PC-3 (cell line): Measurements from ENCODE around the gene TAF9B. TPM values are rescaled to one million over a fixed set of nuclear protein-coding genes. Genes with fewer than 3 reads are reported as not detected.
A peak's percentile ranks its signal among the peaks of the same experiment; 100 is the strongest.
"Not testable (repeated sequence)": the region's sequence is repeated elsewhere in the genome, so short reads cannot be mapped to it uniquely, and the experiment has no call there.

Experiments
- ATAC-seq: fragments of 200-7000 bp; cut with Tn5 transposase; 2 replicates; pipeline ENCODE4 v1.9.1; 2020; ENCODE audit warnings: mild to moderate bottlenecking, moderate library complexity
- BruUV-seq: library from RNA; stranded (reverse); fragments of 400-500 nt; replicated peaks from 2 replicates; lab custom pipeline; 2021; lab: Mats Ljungman, UMichigan
- CTCF ChIA-PET: fragments of 300-600 bp; sonication (Branson Sonifier 250); formaldehyde crosslinking; loops from one replicate; lab custom pipeline; 2022; ENCODE audit warnings: antibody characterized with exemption; lab: Charles Lee
- POLR2A ChIA-PET: fragments of 300-600 bp; sonication (Branson Sonifier 250); formaldehyde crosslinking; loops from one replicate; lab custom pipeline; 2022; ENCODE audit warnings: antibody characterized with exemption; ENCODE audit not compliant: unreplicated experiment; lab: Charles Lee
- DNase-seq: peaks from one replicate; pipeline ENCODE4 v3.0.0-alpha.2; 2015
- H2AFZ ChIP-seq: fragments of 300-600 bp; sonication (generic); 2 replicates; pipeline ENCODE4 v1.6.0; 2016; ENCODE audit warnings: antibody characterized with exemption, low read length
- H3F3A ChIP-seq: fragments of 300-600 bp; sonication (generic); one replicate; pipeline ENCODE4 v1.6.0; 2017; ENCODE audit warnings: antibody characterized with exemption, low read length, control low read depth, mild to moderate bottlenecking; ENCODE audit not compliant: unreplicated experiment
- H3K27ac ChIP-seq: fragments of 300-600 bp; sonication (generic); 2 replicates; pipeline ENCODE4 v1.5.1; 2016; ENCODE audit warnings: mild to moderate bottlenecking, low read length
- H3K27me3 ChIP-seq: fragments of 300-600 bp; sonication (generic); 2 replicates; pipeline ENCODE4 v1.6.1; 2016; ENCODE audit warnings: low read length, mixed read lengths
- H3K36me3 ChIP-seq: fragments of 300-600 bp; sonication (generic); 2 replicates; pipeline ENCODE4 v1.6.1; 2016; ENCODE audit warnings: low read depth, mixed run types, low read length, mixed read lengths
- H3K4me1 ChIP-seq: fragments of 300-600 bp; sonication (generic); 2 replicates; pipeline ENCODE4 v1.5.1; 2016; ENCODE audit warnings: low read length; ENCODE audit not compliant: insufficient read depth
- H3K4me2 ChIP-seq: fragments of 300-600 bp; sonication (generic); 2 replicates; pipeline ENCODE4 v1.6.0; 2016; ENCODE audit warnings: low read length
- H3K4me3 ChIP-seq: fragments of 300-600 bp; sonication (generic); 2 replicates; pipeline ENCODE4 v1.5.1; 2016; ENCODE audit warnings: mild to moderate bottlenecking, low read length, mixed read lengths
- H3K79me2 ChIP-seq: fragments of 300-600 bp; sonication (generic); 2 replicates; pipeline ENCODE4 v1.6.1; 2017; ENCODE audit warnings: low read length, mixed read lengths
- H3K9ac ChIP-seq: fragments of 300-600 bp; sonication (generic); 2 replicates; pipeline ENCODE4 v1.6.0; 2016; ENCODE audit warnings: mild to moderate bottlenecking, low read length
- H3K9me2 ChIP-seq: fragments of 300-600 bp; sonication (generic); replicated peaks from 2 replicates; pipeline ENCODE4 v1.6.1; 2016; ENCODE audit warnings: mixed run types, low read length, mixed read lengths
- H3K9me3 ChIP-seq: fragments of 300-600 bp; sonication (generic); 2 replicates; pipeline ENCODE4 v1.6.1; 2016; ENCODE audit warnings: low read length, mixed read lengths
- H4K20me1 ChIP-seq: fragments of 300-600 bp; sonication (generic); 2 replicates; pipeline ENCODE4 v1.6.1; 2016; ENCODE audit warnings: low read length, mixed read lengths
- EZH2 ChIP-seq: fragments of 300-600 bp; sonication (generic); IDR thresholded peaks from one replicate; pipeline ENCODE4 v1.6.1; 2017; ENCODE audit warnings: antibody characterized with exemption, mild to moderate bottlenecking, low read length; ENCODE audit not compliant: unreplicated experiment
- EZH2phosphoT487 ChIP-seq: fragments of 300-600 bp; sonication (generic); IDR thresholded peaks from 2 replicates; pipeline ENCODE4 v1.6.1; 2018; ENCODE audit warnings: mild to moderate bottlenecking, antibody characterized with exemption, low read length, borderline replicate concordance
- intact Hi-C: fragments of 100-400 bp; cut with micrococcal nuclease; formaldehyde crosslinking; loops from 2 replicates; pipeline ENCODE4 v1.9.0; 2023
- total RNA-seq: library from RNA; depleted of rRNA; stranded (reverse); fragments of >200 nt; gene quantifications from 2 replicates; pipeline ENCODE4 v1.2.3, GENCODE V29; 2014
- TF ChIP-seq, protein P1 (sequence below): fragments of 300-600 bp; sonication (generic); conservative IDR thresholded peaks from 2 replicates; pipeline ENCODE4 v1.5.1; 2017; ENCODE audit warnings: antibody characterized with exemption, low read depth, mild to moderate bottlenecking, low read length

TAF9B gene
- total RNA-seq, 1 experiment from 2014 or later: 26.1 TPM

DNA sequence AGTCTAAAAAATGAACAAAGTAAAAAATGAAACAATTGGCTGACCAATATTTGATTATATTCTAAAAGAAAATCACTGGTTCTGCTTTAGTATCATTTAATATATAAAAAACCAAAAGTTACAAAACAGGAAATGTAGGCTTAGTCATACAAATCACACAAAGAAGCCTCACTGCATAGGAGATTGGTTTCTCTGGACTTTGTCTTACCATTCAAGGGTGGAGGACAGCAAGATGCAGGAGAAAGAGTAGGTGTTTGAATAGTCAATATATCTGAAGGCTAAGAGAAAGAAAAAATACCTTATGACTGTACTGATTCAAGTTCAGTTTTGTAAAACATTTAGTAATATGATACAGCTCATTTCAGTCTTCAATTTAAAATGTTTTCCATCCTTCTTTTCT, 28.6 kb upstream of the TAF9B start:
- ChIA-PET POLR2A (no interaction called here), CTCF (no interaction called here)
- no peaks in the 10 kb centered on the region for H3F3A ChIP-seq
- no peaks in the 10 kb centered on the region for H3K36me3 ChIP-seq
- H3K27ac ChIP-seq: no peak overlapping the region
- no peaks in the 10 kb centered on the region for H3K9me3 ChIP-seq
- DNase-seq (peak; percentile 63), ATAC-seq (peak; percentile 79)
- no peaks in the 10 kb centered on the region for H3K27me3 ChIP-seq
- no peaks in the 10 kb centered on the region for H4K20me1 ChIP-seq
- BruUV-seq: no TSS peak
- TF ChIP-seq EZH2phosphoT487 (no peak), EZH2 (no peak)
- TF ChIP-seq, protein P1, sequence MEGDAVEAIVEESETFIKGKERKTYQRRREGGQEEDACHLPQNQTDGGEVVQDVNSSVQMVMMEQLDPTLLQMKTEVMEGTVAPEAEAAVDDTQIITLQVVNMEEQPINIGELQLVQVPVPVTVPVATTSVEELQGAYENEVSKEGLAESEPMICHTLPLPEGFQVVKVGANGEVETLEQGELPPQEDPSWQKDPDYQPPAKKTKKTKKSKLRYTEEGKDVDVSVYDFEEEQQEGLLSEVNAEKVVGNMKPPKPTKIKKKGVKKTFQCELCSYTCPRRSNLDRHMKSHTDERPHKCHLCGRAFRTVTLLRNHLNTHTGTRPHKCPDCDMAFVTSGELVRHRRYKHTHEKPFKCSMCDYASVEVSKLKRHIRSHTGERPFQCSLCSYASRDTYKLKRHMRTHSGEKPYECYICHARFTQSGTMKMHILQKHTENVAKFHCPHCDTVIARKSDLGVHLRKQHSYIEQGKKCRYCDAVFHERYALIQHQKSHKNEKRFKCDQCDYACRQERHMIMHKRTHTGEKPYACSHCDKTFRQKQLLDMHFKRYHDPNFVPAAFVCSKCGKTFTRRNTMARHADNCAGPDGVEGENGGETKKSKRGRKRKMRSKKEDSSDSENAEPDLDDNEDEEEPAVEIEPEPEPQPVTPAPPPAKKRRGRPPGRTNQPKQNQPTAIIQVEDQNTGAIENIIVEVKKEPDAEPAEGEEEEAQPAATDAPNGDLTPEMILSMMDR: no peak
- peak overlapping the region; percentile 18 for H3K4me2 ChIP-seq
- intact Hi-C loops: no loop called here
- no peaks in the 10 kb centered on the region for H3K79me2 ChIP-seq
- no peak overlapping the region for H3K4me3 ChIP-seq
- no peaks in the 10 kb centered on the region for H3K9me2 ChIP-seq
- H3K9ac ChIP-seq: no peak overlapping the region
- H2AFZ ChIP-seq: no peak overlapping the region
- H3K4me1 ChIP-seq: peaks cover 9% of the 10 kb centered on the region; the same call in 1 of the 2 replicates

- POLR2A ChIA-PET: no interaction called here
- Histone ChIP-seq H3K4me2 (no peak overlapping the region), H4K20me1 (no peaks in the 10 kb centered on the region), H3K4me1 (peaks cover 9% of the 10 kb centered on the region; the same call in 1 of the 2 replicates), H3K9me3 (no peaks in the 10 kb centered on the region), H3F3A (no peaks in the 10 kb centered on the region), H3K27ac (no peak overlapping the region), H3K9me2 (no peaks in the 10 kb centered on the region), H2AFZ (no peak overlapping the region), H3K4me3 (no peak overlapping the region), H3K27me3 (no peaks in the 10 kb centered on the region), H3K36me3 (no peaks in the 10 kb centered on the region), H3K79me2 (no peaks in the 10 kb centered on the region), H3K9ac (no peak overlapping the region)
- intact Hi-C loops: no loop called here
- no TSS peak for BruUV-seq
- peak; percentile 62 for DNase-seq
- CTCF ChIA-PET: interaction anchor here (0.6 to 0.7 kb wide), 2 partner anchors 34 to 214 kb away, joined by 3 read pairs; no protein-coding TSS in a partner anchor
- TF ChIP-seq EZH2phosphoT487 (no peak), EZH2 (no peak)
- TF ChIP-seq, protein P1: no peak
- ATAC-seq: peak; percentile 58; the same call in 1 of the 2 replicates
Observed at GRCh38 chrX:78165425-78165824, 26.0 kb upstream of the TAF9B start.

DNA sequence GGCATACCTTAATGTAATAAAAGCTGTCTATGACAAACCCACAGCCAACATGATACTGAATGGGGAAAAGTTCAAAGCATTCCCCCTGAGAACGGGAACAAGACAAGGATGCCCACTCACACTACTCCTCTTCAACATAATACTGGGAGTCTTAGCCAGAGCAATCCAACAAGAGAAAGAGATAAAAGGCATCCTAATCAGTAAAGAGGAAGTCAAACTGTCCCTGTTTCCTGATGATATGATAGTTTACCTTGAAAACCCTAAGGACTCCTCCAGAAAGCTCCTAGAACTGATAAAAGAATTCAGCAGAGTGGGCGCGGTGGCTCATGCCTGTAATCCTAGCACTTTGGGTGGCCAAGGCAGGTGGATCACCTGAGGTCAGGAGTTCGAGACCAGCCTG, 23.7 kb upstream of the TAF9B start:
- H3K27me3 ChIP-seq, H3K79me2 ChIP-seq, intact Hi-C loops, H3K9me2 ChIP-seq, POLR2A ChIA-PET, BruUV-seq, H2AFZ ChIP-seq, H3K4me3 ChIP-seq, H3F3A ChIP-seq, H3K9me3 ChIP-seq, DNase-seq, CTCF ChIA-PET, ATAC-seq, H3K36me3 ChIP-seq, H4K20me1 ChIP-seq, H3K4me2 ChIP-seq, H3K9ac ChIP-seq, H3K4me1 ChIP-seq, H3K27ac ChIP-seq: not testable (repeated sequence)

- H3K9me3 ChIP-seq, H3K9me2 ChIP-seq, H3K27ac ChIP-seq, POLR2A ChIA-PET, H2AFZ ChIP-seq, intact Hi-C loops, H3K4me3 ChIP-seq, H3F3A ChIP-seq, BruUV-seq, H3K36me3 ChIP-seq, H3K9ac ChIP-seq, DNase-seq, H4K20me1 ChIP-seq, H3K4me1 ChIP-seq, H3K27me3 ChIP-seq, ATAC-seq, H3K4me2 ChIP-seq, H3K79me2 ChIP-seq: not testable (repeated sequence)
- CTCF ChIA-PET: interaction anchor here (0.7 kb wide), 1 partner anchor 39 kb away, joined by 3 read pairs; no protein-coding TSS in a partner anchor
Observed at GRCh38 chrX:78160711-78161110, 21.3 kb upstream of the TAF9B start.

DNA sequence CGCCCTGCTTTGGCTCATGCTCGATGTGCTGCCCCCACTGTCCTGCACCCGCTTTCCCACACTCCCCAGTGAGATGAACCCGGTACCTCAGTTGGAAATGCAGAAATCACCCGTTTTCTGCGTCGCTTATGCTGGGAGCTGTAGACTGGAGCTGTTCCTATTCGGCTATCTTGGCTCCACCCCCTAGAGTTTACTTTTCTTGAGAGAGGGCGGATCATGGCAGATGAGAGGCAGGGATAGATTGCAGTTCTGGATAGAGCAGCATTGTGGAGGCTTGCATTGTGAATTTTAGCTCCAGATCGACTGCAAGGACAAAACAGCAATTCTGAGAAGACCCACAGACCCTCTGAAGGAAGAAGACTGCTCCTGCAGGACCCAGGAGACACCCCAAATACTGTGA, 18.4 kb upstream of the TAF9B start:
- H2AFZ ChIP-seq, BruUV-seq, POLR2A ChIA-PET, DNase-seq, H3K27ac ChIP-seq, H3K4me1 ChIP-seq, H3K27me3 ChIP-seq, H3F3A ChIP-seq, H3K36me3 ChIP-seq, H3K9ac ChIP-seq, H3K79me2 ChIP-seq, CTCF ChIA-PET, H4K20me1 ChIP-seq, intact Hi-C loops, H3K4me2 ChIP-seq, H3K4me3 ChIP-seq, H3K9me3 ChIP-seq, H3K9me2 ChIP-seq, ATAC-seq: not testable (repeated sequence)
